ENCODE results near the gene ME2. TPM values are rescaled to one million over a fixed set of nuclear protein-coding genes. Genes with fewer than 3 reads are reported as not detected.

The ME2 gene
- total RNA-seq, 1 experiment from 2014 or later, result 49.0 TPM

DNA sequence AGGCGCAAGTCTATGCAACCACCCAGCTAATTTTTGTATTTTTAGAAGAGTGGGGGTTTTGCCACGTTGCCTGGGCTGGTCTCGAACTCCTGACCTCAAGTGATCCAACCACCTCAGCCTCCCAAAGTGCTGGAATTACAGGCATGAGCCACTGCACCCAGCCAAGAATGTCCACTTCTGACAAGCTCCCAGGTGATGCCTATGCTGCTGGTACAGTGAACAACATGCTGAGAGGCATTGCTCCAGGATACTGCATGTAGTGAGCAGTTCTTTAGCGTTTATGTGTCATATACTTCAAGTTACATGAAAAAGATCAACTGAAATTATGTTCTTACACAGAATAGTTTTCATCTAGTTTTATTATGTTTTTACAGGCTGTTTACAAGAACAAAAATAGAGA, 71.7 kb downstream of the ME2 start:
- POLR2A ChIA-PET, result interaction anchor here (0.6 kb wide), 1 partner anchor 8 kb away, joined by 3 read pairs; no protein-coding TSS in a partner anchor

DNA sequence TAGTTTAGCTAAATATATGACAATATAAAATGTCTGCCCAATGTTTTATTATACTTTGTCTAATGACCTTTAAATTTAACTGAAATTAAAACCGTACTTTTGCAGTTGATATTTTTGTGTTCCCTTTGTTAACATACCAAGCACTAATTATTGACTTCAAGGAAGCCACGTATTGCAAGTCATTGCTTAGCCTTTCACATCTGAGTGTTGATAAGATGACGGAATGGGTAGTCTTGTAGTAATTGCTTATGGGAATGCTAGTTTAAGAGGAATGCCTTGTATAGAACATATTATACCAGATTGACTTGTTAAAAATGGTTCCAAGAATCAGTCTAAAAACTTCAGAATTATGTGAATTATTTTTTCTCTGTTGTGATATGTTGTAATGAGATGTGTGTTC, 74.9 kb downstream of the ME2 start:
- Histone ChIP-seq H3K9me3 (ENCODE audit: control insufficient read depth in 1 of 2, insufficient read depth in 1 of 2, low read depth in 1 of 2, low read length in 2 of 2) (no peaks in the 10 kb centered on the region), H3K4me2 (ENCODE audit: low read length) (no peak overlapping the region), H3K36me3 (ENCODE audit: control insufficient read depth in 1 of 2, insufficient read depth in 2 of 2, low read length in 2 of 2) (no peaks in the 10 kb centered on the region), H3K4me3 (replicated peaks in 1 of 2; ENCODE audit: low read depth in 1 of 2, low read length in 2 of 2) (no peak overlapping the region), H3K27me3 (ENCODE audit: insufficient read depth, low read length) (no peaks in the 10 kb centered on the region), H3K27ac (ENCODE audit: low read depth, low read length) (no peak overlapping the region), H2AFZ (ENCODE audit: low read depth, low read length, poor library complexity, severe bottlenecking) (no peak overlapping the region), H4K20me1 (ENCODE audit: insufficient read depth) (no peaks in the 10 kb centered on the region), H3K79me2 (ENCODE audit: insufficient read depth, low read length) (no peaks in the 10 kb centered on the region), H3K9me2 (ENCODE audit: insufficient read depth) (no peaks in the 10 kb centered on the region), H3K4me1 (ENCODE audit: control insufficient read depth in 1 of 2, insufficient read depth in 2 of 2, low read length in 2 of 2) (no peaks in the 10 kb centered on the region), H3K9ac (ENCODE audit: low read length) (no peak overlapping the region)
- POLR2A ChIA-PET, result no interaction called here
- TF ChIP-seq EZH2 (IDR thresholded peaks at IDR 0.05), result no peak
- TF ChIP-seq EZH2phosphoT487 (IDR thresholded peaks at IDR 0.05; ENCODE audit: borderline replicate concordance), result no peak
- TF ChIP-seq ZNF274 (IDR thresholded peaks at IDR 0.05; ENCODE audit: low read depth, low read length), result no peak
- TF ChIP-seq ELF1 (IDR thresholded peaks at IDR 0.05; ENCODE audit: borderline replicate concordance, low read depth), result no peak
- TF ChIP-seq, protein P1, sequence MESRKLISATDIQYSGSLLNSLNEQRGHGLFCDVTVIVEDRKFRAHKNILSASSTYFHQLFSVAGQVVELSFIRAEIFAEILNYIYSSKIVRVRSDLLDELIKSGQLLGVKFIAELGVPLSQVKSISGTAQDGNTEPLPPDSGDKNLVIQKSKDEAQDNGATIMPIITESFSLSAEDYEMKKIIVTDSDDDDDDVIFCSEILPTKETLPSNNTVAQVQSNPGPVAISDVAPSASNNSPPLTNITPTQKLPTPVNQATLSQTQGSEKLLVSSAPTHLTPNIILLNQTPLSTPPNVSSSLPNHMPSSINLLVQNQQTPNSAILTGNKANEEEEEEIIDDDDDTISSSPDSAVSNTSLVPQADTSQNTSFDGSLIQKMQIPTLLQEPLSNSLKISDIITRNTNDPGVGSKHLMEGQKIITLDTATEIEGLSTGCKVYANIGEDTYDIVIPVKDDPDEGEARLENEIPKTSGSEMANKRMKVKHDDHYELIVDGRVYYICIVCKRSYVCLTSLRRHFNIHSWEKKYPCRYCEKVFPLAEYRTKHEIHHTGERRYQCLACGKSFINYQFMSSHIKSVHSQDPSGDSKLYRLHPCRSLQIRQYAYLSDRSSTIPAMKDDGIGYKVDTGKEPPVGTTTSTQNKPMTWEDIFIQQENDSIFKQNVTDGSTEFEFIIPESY (IDR thresholded peaks at IDR 0.05; ENCODE audit: extremely low read depth, insufficient replicate concordance, low read length), result no peak
- TF ChIP-seq, protein P2, sequence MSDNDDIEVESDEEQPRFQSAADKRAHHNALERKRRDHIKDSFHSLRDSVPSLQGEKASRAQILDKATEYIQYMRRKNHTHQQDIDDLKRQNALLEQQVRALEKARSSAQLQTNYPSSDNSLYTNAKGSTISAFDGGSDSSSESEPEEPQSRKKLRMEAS (IDR thresholded peaks at IDR 0.05), result no peak
- no peak for TF ChIP-seq TCF7L2 (IDR thresholded peaks at IDR 0.05; ENCODE audit: borderline replicate concordance, extremely low read depth, insufficient read depth, insufficient read length)
- TF ChIP-seq SP1 (IDR thresholded peaks at IDR 0.05; ENCODE audit: low read depth), result no peak
- no peak for TF ChIP-seq EGR1 (IDR thresholded peaks at IDR 0.05; ENCODE audit: low read depth)
- no peak for TF ChIP-seq RAD21 (IDR thresholded peaks at IDR 0.05; ENCODE audit: low read depth)
- TF ChIP-seq, protein P3, sequence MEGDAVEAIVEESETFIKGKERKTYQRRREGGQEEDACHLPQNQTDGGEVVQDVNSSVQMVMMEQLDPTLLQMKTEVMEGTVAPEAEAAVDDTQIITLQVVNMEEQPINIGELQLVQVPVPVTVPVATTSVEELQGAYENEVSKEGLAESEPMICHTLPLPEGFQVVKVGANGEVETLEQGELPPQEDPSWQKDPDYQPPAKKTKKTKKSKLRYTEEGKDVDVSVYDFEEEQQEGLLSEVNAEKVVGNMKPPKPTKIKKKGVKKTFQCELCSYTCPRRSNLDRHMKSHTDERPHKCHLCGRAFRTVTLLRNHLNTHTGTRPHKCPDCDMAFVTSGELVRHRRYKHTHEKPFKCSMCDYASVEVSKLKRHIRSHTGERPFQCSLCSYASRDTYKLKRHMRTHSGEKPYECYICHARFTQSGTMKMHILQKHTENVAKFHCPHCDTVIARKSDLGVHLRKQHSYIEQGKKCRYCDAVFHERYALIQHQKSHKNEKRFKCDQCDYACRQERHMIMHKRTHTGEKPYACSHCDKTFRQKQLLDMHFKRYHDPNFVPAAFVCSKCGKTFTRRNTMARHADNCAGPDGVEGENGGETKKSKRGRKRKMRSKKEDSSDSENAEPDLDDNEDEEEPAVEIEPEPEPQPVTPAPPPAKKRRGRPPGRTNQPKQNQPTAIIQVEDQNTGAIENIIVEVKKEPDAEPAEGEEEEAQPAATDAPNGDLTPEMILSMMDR (IDR thresholded peaks at IDR 0.05 in 2 of 3, conservative IDR thresholded peaks at IDR 0.05 in 1 of 3; ENCODE audit: borderline replicate concordance in 1 of 3, insufficient read depth in 1 of 3, low read depth in 2 of 3, low read length in 2 of 3), result no peak
- DNase-seq (ENCODE audit: low read depth, low spot score) (no peak), ATAC-seq (no peak)
- no TSS peak for BruUV-seq (replicated peaks)
- intact Hi-C loops (cut with micrococcal nuclease), result no loop called here
- RAD21 ChIA-PET (ENCODE audit: low non-redundant PET in 1 of 2, low total read pairs in 2 of 2, uncharacterized antibody in 2 of 2, unreplicated experiment in 2 of 2), result no interaction called here
- CTCF ChIA-PET, result no interaction called here

More for the DNA sequence above, 71.7 kb downstream of the ME2 start:
- no peak overlapping the region for H3K27ac ChIP-seq (ENCODE audit: low read depth, low read length)
- H3K9me3 ChIP-seq (ENCODE audit: control insufficient read depth in 1 of 2, insufficient read depth in 1 of 2, low read depth in 1 of 2, low read length in 2 of 2), result no peaks in the 10 kb centered on the region
- DNase-seq (ENCODE audit: low read depth, low spot score), result no peak
- H3K4me2 ChIP-seq (ENCODE audit: low read length), result no peak overlapping the region
- intact Hi-C loops (cut with micrococcal nuclease), result no loop called here
- TF ChIP-seq, protein P2 (IDR thresholded peaks at IDR 0.05), result no peak
- no peak for TF ChIP-seq SRF (IDR thresholded peaks at IDR 0.05; ENCODE audit: low read depth)
- no peak overlapping the region for H2AFZ ChIP-seq (ENCODE audit: low read depth, low read length, poor library complexity, severe bottlenecking)
- no peaks in the 10 kb centered on the region for H3K9me2 ChIP-seq (ENCODE audit: insufficient read depth)
- ATAC-seq, result no peak
- H3K4me3 ChIP-seq (replicated peaks in 1 of 2; ENCODE audit: low read depth in 1 of 2, low read length in 2 of 2), result no peak overlapping the region
- H3K9ac ChIP-seq (ENCODE audit: low read length), result no peak overlapping the region
- H4K20me1 ChIP-seq (ENCODE audit: insufficient read depth), result no peaks in the 10 kb centered on the region
- CTCF ChIA-PET, result no interaction called here
- H3K27me3 ChIP-seq (ENCODE audit: insufficient read depth, low read length), result no peaks in the 10 kb centered on the region
- no peaks in the 10 kb centered on the region for H3K36me3 ChIP-seq (ENCODE audit: control insufficient read depth in 1 of 2, insufficient read depth in 2 of 2, low read length in 2 of 2)
- H3K79me2 ChIP-seq (ENCODE audit: insufficient read depth, low read length), result no peaks in the 10 kb centered on the region
- BruUV-seq (replicated peaks), result no TSS peak
- no peaks in the 10 kb centered on the region for H3K4me1 ChIP-seq (ENCODE audit: control insufficient read depth in 1 of 2, insufficient read depth in 2 of 2, low read length in 2 of 2)
- RAD21 ChIA-PET (ENCODE audit: low non-redundant PET in 1 of 2, low total read pairs in 2 of 2, uncharacterized antibody in 2 of 2, unreplicated experiment in 2 of 2), result no interaction called here

All from HCT116 (cell line).